ENCODE data around the gene EDEM2. TPM values are rescaled to one million over a fixed set of nuclear protein-coding genes. Genes with fewer than 3 reads are reported as not detected.

The EDEM2 gene
- total and polyA plus RNA-seq, 2 of the 13 experiments (the other 11 are each of a cell fraction or from before 2014, with no cell fraction given) = 33.1 to 46.9 TPM

GRCh38 chr20:35092524-35093266, 54.4 kb downstream of the EDEM2 start, which contains the start of gene TRPC4AP (continued):
- TF ChIP-seq GMEB2 (CRISPR knock-in tag; IDR thresholded peaks at IDR 0.05; ENCODE audit: low read depth) (peak; percentile 76), CEBPB (IDR thresholded peaks at IDR 0.05; ENCODE audit: borderline replicate concordance, low read depth, low read length) (no peak), KLF12 (CRISPR knock-in tag; IDR thresholded peaks at IDR 0.05; ENCODE audit: borderline replicate concordance) (peak; percentile 94), RAD51 (IDR thresholded peaks at IDR 0.05; ENCODE audit: borderline replicate concordance) (peak; percentile 74), DR1 (CRISPR knock-in tag; IDR thresholded peaks at IDR 0.05) (peak; percentile 97), IRF1 (CRISPR knock-in tag; IDR thresholded peaks at IDR 0.05; ENCODE audit: low read depth) (peak; percentile 93), GLI4 (CRISPR knock-in tag; IDR thresholded peaks at IDR 0.05; ENCODE audit: borderline replicate concordance) (peak; percentile 98; the same call in 1 of the 2 replicates), TEAD3 (CRISPR knock-in tag; optimal IDR thresholded peaks at IDR 0.05; ENCODE audit: borderline replicate concordance) (peak; percentile 69), STAT5B (CRISPR knock-in tag; IDR thresholded peaks at IDR 0.05) (no peak; the same call in none of the 2 replicates), MED8 (CRISPR knock-in tag; IDR thresholded peaks at IDR 0.05; ENCODE audit: insufficient replicate concordance) (peak; percentile 96), SKIL (CRISPR knock-in tag; IDR thresholded peaks at IDR 0.05; ENCODE audit: borderline replicate concordance) (no peak), ZNF777 (CRISPR knock-in tag; IDR thresholded peaks at IDR 0.05) (peak; percentile 92), ZBTB8A (CRISPR knock-in tag; IDR thresholded peaks at IDR 0.05; ENCODE audit: borderline replicate concordance, low read depth) (peak; percentile 70; the same call in 1 of the 2 replicates), ZMYM2 (CRISPR knock-in tag; IDR thresholded peaks at IDR 0.05) (peak; percentile 73; the same call in 1 of the 2 replicates), NR2C2 (CRISPR knock-in tag; IDR thresholded peaks at IDR 0.05; ENCODE audit: borderline replicate concordance) (peak; percentile 90), JUNB (CRISPR knock-in tag; IDR thresholded peaks at IDR 0.05; ENCODE audit: borderline replicate concordance) (no peak), POGK (CRISPR knock-in tag; conservative IDR thresholded peaks at IDR 0.05) (peak; percentile 98), SMAD3 (CRISPR knock-in tag; IDR thresholded peaks at IDR 0.05) (peak; percentile 92), AGO1 (IDR thresholded peaks at IDR 0.05; ENCODE audit: low read depth, low read length, poor library complexity, severe bottlenecking) (peak; percentile 79), MXD1 (CRISPR knock-in tag; IDR thresholded peaks at IDR 0.05) (peak; percentile 91), FOSL1 (CRISPR knock-in tag; IDR thresholded peaks at IDR 0.05; ENCODE audit: borderline replicate concordance) (peak; percentile 64)

Data from HepG2 (cell line).